ENCODE results near the gene FASTK. TPM values are rescaled to one million over a fixed set of nuclear protein-coding genes. Genes with fewer than 3 reads are reported as not detected.

Gene FASTK
- 10 to 100 TPM; 74.3 to 86.0 TPM for total RNA-seq

GRCh38 chr7:151080522-151081169, at the start of gene FASTK:
FASTK (minus strand) TSS chr7:151080809; CDS start chr7:151080766, 43 bp downstream.

GRCh38 chr7:151085691-151086620, 5.3 kb upstream of the FASTK start, which contains the start of gene AGAP3:
AGAP3 (plus strand) TSS chr7:151086475; CDS start chr7:151086742, 267 bp downstream.

GRCh38 chr7:151083071-151083823, 2.6 kb upstream of the FASTK start, which contains the start of gene TMUB1:
TMUB1 (minus strand) TSS chr7:151083493; CDS start chr7:151082563, 930 bp downstream.

GRCh38 chr7:151059367-151060112, 21.1 kb downstream of the FASTK start, which contains the start of gene SLC4A2:
SLC4A2 (plus strand) TSS chr7:151059589; CDS start chr7:151061988, 2,399 bp downstream.

GRCh38 chr7:151057506-151057988, 23.1 kb downstream of the FASTK start, which contains the start of gene CDK5:
CDK5 (minus strand) TSS chr7:151057897; CDS start chr7:151057848, 49 bp downstream.

GRCh38 chr7:151047976-151048815, 32.4 kb downstream of the FASTK start, which contains the start of gene ASIC3:
ASIC3 (plus strand) TSS chr7:151048531; CDS start chr7:151048886, 355 bp downstream.

GRCh38 chr7:151028131-151028947, 52.3 kb downstream of the FASTK start, which contains the start of gene ABCB8:
ABCB8 (plus strand) TSS chr7:151028450; CDS start chr7:151028516, 66 bp downstream.

Other genes starting within 250 kb of the FASTK start
- gene AOC1, start 228.3 kb downstream of the FASTK start, total RNA-seq = not detected
- gene KCNH2, start 102.5 kb downstream of the FASTK start, total RNA-seq = not detected
- gene NOS3, start 89.8 kb downstream of the FASTK start, total RNA-seq = 1 to 10 TPM in 1 of 2 donors, under 1 TPM in 1; 0.69 to 7.0 TPM
- gene ATG9B, start 56.3 kb downstream of the FASTK start, total RNA-seq = under 1 TPM in 1 of 2 donors, not detected in 1; under 0.01 TPM
- gene ABCB8, start 52.4 kb downstream of the FASTK start, total RNA-seq = 10 to 100 TPM; 36.6 to 44.4 TPM
- gene ASIC3, start 32.3 kb downstream of the FASTK start, total RNA-seq = 1 to 10 TPM in 1 of 2 donors, under 1 TPM in 1; 0.33 to 1.0 TPM
- 10 to 100 TPM; 28.2 to 31.6 TPM for gene CDK5, start 22.9 kb downstream of the FASTK start, total RNA-seq
- gene SLC4A2, start 21.2 kb downstream of the FASTK start, total RNA-seq = 100 to 1,000 TPM in 1 of 2 donors, 10 to 100 TPM in 1; 85.3 to 111 TPM
- 10 to 100 TPM; 15.1 to 20.6 TPM for gene TMUB1, start 2.7 kb upstream of the FASTK start, total RNA-seq
- gene AGAP3, start 5.7 kb upstream of the FASTK start, total RNA-seq = 100 to 1,000 TPM in 1 of 2 donors, 10 to 100 TPM in 1; 66.1 to 100 TPM
- not detected for gene GBX1, start 86.9 kb upstream of the FASTK start, total RNA-seq
- not detected for gene ASB10, start 106.4 kb upstream of the FASTK start, total RNA-seq
- gene H2BK1, start 129.7 kb upstream of the FASTK start, total RNA-seq = not detected
- gene ABCF2, start 146.4 kb upstream of the FASTK start, total RNA-seq = 10 to 100 TPM; 54.0 to 78.6 TPM
- 10 to 100 TPM; 32.6 to 37.9 TPM for gene CHPF2, start 151.7 kb upstream of the FASTK start, total RNA-seq
- gene SMARCD3, start 167.9 kb upstream of the FASTK start, total RNA-seq = 10 to 100 TPM in 1 of 2 donors, 1 to 10 TPM in 1; 9.0 to 13.1 TPM